WI38 (cell line): ENCODE data around the gene CADM1.

Source experiments
- H3K4me3 ChIP-seq: 2 replicates; pipeline ENCODE4 v1.5.1; 2011; ENCODE audit warnings: low read depth, mild to moderate bottlenecking, control low read depth, low read length
- TF ChIP-seq, protein P1 (sequence below): IDR thresholded peaks from 2 replicates; pipeline ENCODE4 v1.5.1; 2012; ENCODE audit warnings: low read depth, mild to moderate bottlenecking, control low read depth, low read length

The CADM1 gene

DNA sequence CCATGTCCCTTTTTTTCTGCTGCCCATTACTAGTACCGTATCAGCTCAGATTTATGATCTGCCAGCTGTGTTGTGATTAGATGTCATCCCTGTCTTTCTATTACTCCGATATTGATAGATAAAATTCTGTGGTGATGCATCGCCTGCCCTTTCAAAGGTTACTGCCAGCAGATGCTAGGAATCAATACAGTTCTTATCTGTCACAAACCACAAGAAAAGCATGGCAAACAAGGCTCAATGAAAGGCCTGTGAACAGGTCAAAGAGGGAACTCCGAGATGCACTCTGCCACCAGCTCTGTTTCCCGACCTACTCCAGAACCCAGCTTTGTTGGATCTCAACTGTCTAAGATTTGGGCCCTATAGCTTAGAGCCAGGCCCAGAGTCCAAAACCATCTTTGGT lies 246.0 kb downstream of the CADM1 start:
- H3K4me3 ChIP-seq: no peak overlapping the region
- TF ChIP-seq, protein P1, sequence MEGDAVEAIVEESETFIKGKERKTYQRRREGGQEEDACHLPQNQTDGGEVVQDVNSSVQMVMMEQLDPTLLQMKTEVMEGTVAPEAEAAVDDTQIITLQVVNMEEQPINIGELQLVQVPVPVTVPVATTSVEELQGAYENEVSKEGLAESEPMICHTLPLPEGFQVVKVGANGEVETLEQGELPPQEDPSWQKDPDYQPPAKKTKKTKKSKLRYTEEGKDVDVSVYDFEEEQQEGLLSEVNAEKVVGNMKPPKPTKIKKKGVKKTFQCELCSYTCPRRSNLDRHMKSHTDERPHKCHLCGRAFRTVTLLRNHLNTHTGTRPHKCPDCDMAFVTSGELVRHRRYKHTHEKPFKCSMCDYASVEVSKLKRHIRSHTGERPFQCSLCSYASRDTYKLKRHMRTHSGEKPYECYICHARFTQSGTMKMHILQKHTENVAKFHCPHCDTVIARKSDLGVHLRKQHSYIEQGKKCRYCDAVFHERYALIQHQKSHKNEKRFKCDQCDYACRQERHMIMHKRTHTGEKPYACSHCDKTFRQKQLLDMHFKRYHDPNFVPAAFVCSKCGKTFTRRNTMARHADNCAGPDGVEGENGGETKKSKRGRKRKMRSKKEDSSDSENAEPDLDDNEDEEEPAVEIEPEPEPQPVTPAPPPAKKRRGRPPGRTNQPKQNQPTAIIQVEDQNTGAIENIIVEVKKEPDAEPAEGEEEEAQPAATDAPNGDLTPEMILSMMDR: no peak

DNA sequence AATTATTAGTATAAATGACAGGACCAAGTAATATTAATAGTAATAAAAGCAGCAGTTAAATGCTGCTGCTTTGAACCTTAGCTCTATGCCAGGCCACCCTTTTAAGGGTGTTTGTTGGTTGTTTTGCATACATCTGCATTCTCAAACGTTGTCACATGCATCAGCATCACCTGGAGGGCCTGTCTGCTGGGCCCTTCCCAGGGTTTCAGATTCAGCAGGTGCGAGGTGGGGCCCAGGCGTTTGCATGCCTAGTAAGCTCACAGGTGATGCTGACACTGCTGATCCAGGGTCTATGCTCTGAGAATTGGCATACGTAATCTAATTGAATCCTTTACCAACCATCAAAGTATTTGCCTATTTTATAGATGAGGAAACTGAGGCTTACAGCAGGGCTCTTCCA lies 246.5 kb downstream of the CADM1 start:
- H3K4me3 ChIP-seq: no peak overlapping the region
- TF ChIP-seq, protein P1: no peak

DNA sequence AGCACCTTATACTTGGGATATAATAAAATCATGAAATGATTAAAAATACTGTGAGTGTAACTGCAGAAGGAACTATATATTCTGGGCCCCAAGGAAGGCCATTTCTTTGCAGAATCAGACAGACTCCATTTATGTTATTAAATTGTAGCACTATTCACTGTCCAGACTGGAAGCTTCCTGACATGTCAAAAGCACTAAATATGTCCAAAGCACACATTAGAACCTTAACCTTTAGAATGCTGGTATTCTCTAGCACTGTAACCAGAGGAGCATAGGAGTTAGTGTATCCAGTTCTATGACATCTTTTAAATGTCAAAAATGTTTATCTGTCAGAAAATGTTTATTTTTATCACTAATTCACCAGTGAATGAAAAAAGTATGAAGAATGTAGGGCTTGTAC lies 246.9 kb downstream of the CADM1 start:
- no peak overlapping the region for H3K4me3 ChIP-seq
- TF ChIP-seq, protein P1: no peak

DNA sequence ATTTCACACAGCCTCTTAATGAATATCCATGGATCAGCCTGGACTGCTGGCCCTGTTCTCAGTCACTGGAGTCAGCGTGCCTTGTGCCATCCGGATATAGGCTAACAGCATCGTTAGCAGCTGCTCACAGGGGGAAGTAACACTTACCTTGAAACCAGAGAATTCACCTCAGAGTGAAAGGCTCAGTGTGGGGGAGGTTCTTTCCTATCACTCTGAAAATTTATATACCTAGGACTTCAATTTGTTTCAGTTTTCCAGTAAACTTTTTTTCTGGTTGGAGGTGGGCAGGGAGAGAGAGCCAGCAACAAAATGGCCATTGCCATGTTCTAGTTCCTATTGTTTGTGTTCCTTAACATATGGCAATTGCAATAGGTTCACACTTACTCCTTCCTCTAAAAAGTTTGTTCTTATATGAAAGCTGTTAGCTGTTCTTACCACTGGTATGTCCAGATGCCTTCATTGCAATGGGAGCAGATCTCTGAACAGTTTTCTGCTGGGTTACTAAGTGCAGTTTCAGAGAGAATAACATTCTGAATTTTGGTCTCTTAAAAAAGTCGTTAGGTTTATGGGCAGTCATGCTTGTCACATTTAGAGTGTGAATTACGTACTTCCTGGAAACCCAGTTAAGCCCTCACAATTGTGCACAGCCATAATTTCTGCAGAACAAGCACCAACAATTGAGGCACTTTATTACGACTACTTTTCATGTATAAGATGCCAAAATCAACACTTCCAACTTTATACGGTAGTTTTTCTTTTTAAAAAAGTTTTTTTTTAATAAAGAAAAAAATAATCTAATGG lies 247.6 kb downstream of the CADM1 start:
- no peak overlapping the region for H3K4me3 ChIP-seq
- TF ChIP-seq, protein P1: no peak

DNA sequence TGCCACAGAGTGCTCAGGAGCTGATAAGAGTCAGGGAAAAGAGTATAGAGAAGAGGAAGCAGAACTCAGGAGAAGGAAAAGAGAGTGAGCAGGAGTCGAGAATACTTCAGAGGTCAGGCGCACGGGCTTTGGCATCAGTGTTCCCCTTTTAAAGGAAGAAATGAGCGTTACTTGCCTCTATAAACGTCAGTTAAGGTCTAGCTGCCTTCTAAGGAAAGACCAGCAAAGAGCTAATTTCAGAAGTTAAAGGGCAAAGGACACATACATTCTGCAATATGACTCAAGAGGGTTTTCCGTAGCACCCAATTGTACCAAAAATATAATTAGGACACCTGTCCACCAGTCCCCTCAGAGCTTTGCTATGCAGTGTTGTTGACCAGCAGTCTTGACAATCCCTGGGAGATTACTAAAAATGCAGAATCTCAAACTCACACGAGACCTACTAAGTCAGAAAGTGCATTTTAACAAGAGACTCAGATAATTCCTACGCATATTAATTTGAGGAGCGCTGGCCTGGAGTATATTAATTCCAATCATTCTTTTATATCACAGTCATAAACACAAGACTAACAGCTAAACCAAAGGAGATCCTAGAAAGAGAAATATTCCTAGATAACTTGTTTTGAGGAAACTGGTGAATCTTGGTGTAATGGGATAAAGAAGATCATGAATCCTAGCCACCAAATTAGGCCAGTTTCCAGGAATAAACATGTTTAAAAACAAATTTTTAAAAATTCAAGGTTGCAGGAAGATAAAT lies 249.0 kb downstream of the CADM1 start:
- TF ChIP-seq, protein P1: no peak
- no peak overlapping the region for H3K4me3 ChIP-seq

DNA sequence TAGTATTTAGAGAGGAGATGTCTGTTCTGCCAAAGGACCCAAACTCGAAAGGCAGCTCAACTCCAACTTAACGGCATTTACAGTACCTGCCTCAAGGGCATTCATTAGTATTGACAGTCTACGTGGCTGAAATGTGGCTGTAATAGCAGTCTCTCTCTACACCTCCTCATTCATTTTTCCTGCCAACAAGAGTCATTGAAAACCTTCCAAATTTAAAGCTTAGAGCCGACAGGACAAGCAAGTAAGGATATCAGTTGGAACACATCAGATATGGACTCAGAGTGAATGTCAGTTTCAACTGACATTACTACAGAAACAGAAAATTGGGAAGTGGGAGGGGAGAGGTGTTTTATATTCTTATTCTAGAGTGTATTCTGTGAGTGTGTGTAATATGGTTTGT lies 253.1 kb downstream of the CADM1 start:
- TF ChIP-seq, protein P1: no peak
- no peak overlapping the region for H3K4me3 ChIP-seq

DNA sequence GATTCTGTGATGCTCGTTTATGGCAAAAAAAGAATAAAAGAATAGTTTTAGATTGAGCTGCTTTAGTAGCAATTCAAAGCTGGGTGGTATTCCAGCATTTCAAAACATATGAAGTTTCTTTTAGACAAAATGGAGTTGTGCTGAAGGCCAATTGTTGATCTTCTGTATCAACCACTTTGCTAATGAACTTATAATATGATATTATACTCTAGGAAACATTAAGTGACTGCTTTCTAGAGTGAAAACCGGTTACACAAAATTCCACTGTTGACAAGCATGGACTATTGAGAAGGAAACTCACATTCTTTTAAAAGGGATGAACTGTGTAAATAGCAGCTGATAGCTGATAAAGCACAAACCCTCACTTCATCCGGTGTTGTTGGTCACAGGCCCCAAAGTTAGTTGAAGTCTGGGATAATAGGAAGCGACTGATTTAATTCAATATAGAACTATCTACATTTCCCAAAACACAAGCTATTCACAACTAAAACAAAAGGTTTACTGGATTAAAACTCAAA lies 255.1 kb downstream of the CADM1 start:
- no peak overlapping the region for H3K4me3 ChIP-seq
- TF ChIP-seq, protein P1: no peak
